Endometrial microvascular endothelial cells (primary cell): Measurements from ENCODE around the gene SYT3. TPM values are rescaled to one million over a fixed set of nuclear protein-coding genes. Genes with fewer than 3 reads are reported as not detected.

Source experiments
- total RNA-seq: library from RNA; depleted of rRNA; stranded (reverse); fragments of >200 nt; gene quantifications from one replicate; pipeline ENCODE4 v1.2.3, GENCODE V29; 2015; ENCODE audit errors: inconsistent ontology term

The SYT3 gene
- total RNA-seq, 1 donor from 2014 or later: not detected

Other genes with a start within 250 kb of the SYT3 start
- not detected for gene SPIB, start 220.9 kb downstream of the SYT3 start, total RNA-seq
- not detected for gene MYBPC2, start 207.0 kb downstream of the SYT3 start, total RNA-seq
- gene EMC10, start 163.4 kb downstream of the SYT3 start, total RNA-seq: 125 TPM
- not detected for gene GARIN5A, start 163.0 kb downstream of the SYT3 start, total RNA-seq
- gene JOSD2, start 128.7 kb downstream of the SYT3 start, total RNA-seq: 25.9 TPM
- gene ASPDH, start 126.0 kb downstream of the SYT3 start, total RNA-seq: not detected
- not detected for gene LRRC4B, start 71.4 kb downstream of the SYT3 start, total RNA-seq
- gene C19orf81, start 9.6 kb upstream of the SYT3 start, total RNA-seq: 2.0 TPM
- gene SHANK1, start 79.9 kb upstream of the SYT3 start, total RNA-seq: 0.28 TPM
- 40.0 TPM for gene CLEC11A, start 83.5 kb upstream of the SYT3 start, total RNA-seq
- gene GPR32, start 130.6 kb upstream of the SYT3 start, total RNA-seq: not detected
- gene ACP4, start 150.5 kb upstream of the SYT3 start, total RNA-seq: not detected
- gene KLK1, start 183.9 kb upstream of the SYT3 start, total RNA-seq: not detected
- not detected for gene KLK15, start 193.7 kb upstream of the SYT3 start, total RNA-seq
- not detected for gene KLK3, start 215.0 kb upstream of the SYT3 start, total RNA-seq
- not detected for gene KLK2, start 233.6 kb upstream of the SYT3 start, total RNA-seq